ENCODE results near the gene XPC.
"Not testable (repeated sequence)": the region's sequence is repeated elsewhere in the genome, so short reads cannot be mapped to it uniquely, and the experiment has no call there.

Gene XPC

GRCh38 chr3:14132120-14132519, 46.3 kb downstream of the XPC start:
- no peak for DNase-seq (ENCODE audit: low spot score)

DNA sequence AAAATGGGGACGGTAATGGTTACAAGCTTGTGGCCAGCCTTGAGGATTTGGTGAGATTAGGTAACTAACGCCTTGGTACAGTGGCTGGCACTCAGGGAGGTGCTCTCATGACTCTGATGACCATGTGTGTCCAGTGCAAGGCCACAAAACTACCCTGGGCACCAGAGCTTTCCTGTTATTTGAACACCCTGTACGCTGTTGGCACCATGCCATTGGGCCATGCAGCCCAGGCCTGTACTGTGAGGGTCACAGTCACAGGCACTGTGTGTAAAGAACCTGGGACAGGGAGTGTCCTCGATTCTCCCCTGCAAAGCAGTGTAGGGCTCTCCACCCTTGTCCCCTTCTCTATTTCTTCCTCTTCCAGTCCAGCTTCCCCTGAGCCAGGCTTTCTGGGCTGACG, 47.3 kb downstream of the XPC start:
- no peak for DNase-seq (ENCODE audit: low spot score)

DNA sequence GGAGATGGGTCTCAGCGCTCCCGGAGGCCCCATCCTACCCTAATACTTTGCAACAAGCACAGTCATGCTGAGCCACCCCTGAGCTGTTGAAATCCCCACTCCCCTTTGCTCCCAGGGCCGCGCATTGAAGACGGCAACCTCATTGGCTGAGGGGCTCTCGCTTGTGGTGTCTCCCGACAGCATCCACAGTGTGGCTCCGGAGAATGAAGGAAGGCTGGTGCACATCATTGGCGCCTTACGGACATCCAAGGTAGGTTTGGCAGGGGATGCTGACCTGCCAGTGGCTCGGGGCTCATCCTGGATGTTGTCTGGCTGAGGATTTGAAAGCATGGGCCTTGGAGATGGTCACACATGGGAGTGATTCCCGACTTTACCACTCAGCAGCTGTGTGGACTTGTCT, 47.7 kb downstream of the XPC start:
- no peak for DNase-seq (ENCODE audit: low spot score)

GRCh38 chr3:14130230-14130629, 48.2 kb downstream of the XPC start:
- DNase-seq (ENCODE audit: low spot score): no peak

DNA sequence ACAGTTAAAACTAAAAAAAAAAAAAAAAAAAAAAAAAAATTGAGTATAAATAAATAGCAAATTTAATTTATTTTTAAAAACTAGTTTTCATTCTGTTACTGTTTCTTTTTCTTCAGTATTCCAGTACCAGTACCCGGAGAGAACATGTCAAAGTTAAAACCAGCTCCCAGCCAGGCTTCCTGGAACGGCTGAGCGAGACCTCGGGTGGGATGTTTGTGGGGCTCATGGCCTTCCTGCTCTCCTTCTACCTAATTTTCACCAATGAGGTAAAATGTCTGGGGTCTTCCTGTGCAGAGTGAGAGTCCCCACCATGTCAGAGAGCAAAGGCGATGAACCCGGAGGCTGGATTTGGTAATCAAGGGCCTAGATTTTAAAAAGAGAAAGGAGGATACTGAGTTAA, 49.1 kb downstream of the XPC start:
- no peak for DNase-seq (ENCODE audit: low spot score)

DNA sequence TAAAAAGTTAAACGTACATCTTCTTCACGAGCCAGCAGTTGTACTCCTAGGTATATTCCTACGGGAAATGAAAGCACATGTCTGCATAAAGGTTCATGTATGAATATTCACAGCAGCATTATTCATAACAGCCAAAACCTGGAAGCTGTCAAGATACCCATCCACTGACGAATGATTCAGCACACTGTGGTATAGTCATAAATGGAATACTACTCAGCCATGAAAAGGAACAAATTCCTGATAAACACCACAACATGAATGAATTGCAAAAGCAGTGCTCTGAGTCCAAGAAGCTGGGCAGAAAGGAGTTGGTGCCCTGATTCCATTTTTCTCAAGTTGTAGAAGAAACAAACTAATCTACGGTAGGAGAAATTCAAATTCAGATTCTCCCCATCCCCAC, 49.7 kb downstream of the XPC start:
- no peak for DNase-seq (ENCODE audit: low spot score)

DNA sequence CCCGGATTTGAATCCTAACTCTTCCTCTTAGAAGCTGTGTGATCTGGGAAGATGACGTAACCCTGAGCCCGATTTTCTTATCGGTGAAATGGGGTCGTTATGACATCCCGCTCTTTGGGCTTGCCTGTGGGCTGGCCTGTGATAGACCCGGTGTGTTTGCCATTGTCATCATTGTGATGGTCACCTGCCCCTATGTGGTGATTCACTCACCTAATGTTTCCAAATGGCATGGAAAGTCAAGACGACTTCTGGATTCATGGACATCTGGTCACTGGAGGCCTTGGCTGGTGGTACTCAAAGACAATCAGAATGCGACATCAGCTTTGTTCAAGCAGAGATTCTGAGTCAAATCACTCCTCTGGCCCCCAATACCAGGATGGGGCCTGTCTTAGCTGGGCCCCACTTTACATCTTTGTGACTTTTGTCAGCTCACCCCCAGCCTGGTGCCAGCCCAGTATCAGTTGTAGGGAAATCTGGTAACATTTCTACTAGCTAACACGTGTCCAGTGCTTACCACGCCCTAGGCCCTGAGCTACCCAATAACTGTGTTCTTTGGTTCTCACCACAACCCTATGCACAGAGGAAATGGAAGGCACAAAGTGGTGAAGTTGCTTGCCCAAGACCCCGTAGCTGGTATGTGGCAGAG, 50.8 kb downstream of the XPC start:
- DNase-seq (ENCODE audit: low spot score): no peak

DNA sequence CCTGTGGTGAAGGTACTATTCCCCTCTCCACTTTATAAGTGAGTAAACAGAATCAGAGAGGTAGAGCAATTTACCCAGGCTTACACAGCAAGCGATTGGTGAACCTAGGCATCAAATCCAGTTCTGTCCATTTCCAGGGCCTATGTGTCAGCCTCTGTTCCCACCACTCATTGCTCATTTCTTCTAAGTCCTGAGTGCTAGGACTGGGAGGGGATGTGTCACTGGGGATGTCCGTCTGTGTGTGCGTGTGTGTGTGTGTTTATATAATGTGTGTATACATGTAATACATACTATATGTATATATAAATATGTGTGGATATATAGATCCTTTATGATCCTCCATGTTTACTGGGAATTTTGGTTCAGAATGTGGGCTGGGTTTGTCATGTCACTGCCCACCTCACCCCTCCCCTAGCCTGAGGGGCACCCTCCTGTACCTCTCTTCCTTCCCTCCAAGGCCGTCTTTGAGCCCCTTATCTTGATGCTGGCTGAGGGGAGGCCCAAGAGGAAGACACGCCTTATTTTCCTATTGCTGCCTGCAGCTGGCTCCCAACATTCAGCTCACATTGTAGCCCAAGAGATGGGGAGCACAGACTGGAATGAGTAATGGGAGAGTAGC, 51.4 kb downstream of the XPC start:
- no peak for DNase-seq (ENCODE audit: low spot score)

GRCh38 chr3:14126017-14126886, 52.1 kb downstream of the XPC start:
- DNase-seq (ENCODE audit: low spot score): no peak

- no peak for DNase-seq (ENCODE audit: low spot score)
These were observed 53.0 kb downstream of the XPC start for GRCh38 chr3:14125193-14126016.

DNA sequence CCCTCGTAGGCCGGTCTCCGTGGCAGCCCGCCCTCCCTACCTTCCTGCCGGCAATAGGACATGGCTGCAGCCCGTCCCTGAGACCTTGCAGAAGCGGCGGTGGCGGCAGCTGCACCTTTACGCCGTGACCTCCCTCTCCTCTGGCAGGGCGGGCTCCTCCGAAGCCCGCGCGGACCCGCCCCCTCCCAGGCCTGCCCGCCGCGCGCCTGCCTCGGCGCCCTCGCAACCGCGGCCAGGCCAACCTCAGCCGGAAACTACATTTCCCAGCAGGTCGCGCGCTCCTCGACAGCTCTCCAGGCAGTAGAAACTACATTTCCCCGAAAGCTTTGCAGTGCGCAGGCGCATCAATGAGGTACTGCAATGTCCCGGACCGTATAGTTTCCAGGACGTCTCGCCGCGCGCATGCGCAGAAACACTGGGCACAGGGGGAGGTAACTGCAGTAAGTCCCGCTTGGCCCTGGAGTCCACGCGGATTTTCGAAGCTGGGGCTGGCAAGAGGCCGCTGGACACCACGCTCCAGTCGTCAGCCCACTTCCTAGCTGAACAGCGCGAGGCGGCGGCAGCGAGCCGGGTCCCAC, 53.7 kb downstream of the XPC start, which contains the start of the genes CHCHD4 and TMEM43:
Gene CHCHD4, minus strand, starts transcription at position 256 of the 578 bp plus-strand sequence. Its CDS starts 194 bp downstream, at position 62.
Gene TMEM43, plus strand, starts transcription at position 438 of the 578 bp plus-strand sequence. CDS start 142 bp downstream, outside the sequence.
- peak; percentile 100 for DNase-seq (ENCODE audit: low spot score)

DNA sequence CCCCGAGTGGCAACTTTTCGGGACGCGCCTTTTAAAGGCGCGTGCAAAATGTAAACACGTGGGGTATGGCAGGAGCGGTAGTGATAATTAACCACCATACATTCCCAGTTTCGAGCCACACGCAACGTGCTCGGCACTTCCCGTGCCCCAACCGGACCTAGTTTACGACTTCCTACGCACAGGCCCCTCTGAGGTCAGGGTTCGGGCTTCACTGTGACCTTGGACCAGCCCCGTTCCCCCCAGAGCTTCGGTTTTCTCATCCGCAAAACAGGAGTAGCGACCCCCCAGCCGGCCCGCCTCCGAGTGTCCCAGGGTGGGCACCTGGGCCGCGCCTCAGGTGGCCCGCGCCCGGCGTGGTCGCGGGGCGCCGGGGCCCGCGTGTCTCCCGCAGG, 54.2 kb downstream of the XPC start:
- peak; percentile 76 for DNase-seq (ENCODE audit: low spot score)

GRCh38 chr3:14123308-14124222, 54.8 kb downstream of the XPC start:
- DNase-seq (ENCODE audit: low spot score): no peak

DNA sequence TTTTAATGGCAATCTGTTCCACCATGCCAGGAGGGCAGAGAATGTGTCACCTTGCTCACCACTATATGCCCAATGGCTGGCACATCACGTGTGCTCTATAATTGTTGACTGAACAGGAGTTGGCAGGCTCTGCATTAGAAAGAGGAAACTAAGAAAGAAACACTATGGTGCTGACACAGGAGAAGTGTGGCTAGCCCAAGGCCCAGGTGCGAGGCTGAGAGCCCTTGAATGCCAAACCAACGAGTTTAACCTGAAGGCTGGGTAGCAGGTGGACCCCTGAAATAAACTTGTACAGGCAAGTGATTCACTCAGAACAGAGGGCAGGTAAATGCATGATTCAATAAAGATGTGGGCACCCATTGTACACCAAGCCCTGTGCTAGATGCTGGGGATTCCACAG, 56.1 kb downstream of the XPC start:
- no peak for DNase-seq (ENCODE audit: low spot score)

- DNase-seq (ENCODE audit: low spot score): no peak
These were observed 56.5 kb downstream of the XPC start for GRCh38 chr3:14121859-14122258.

DNA sequence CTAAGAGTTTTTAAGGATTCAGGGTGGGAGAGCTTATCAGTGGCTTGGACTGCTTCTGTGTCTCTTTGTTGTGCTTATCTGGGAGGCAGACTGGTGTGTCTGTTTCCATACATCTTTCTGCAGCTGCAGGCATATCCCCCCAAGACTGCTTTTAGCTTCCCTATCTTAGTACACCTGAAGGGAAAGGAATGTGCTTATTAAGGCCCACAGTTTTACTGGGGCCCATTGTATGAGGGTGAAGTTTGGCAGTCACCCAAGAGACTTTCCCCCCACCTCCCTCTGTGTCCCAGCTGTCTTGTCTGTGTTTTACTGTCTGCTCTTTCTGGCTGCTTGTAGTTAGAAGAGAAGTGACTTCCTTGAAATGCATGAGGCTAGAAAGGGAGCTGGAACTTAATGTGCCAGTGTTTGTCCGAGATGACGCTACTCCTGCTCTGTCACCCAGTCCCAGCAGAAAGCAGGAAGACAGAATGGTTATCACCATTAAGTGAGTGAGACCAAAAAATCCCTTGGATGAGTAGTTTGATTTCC, 57.4 kb downstream of the XPC start:
- DNase-seq (ENCODE audit: low spot score): not testable (repeated sequence)

DNA sequence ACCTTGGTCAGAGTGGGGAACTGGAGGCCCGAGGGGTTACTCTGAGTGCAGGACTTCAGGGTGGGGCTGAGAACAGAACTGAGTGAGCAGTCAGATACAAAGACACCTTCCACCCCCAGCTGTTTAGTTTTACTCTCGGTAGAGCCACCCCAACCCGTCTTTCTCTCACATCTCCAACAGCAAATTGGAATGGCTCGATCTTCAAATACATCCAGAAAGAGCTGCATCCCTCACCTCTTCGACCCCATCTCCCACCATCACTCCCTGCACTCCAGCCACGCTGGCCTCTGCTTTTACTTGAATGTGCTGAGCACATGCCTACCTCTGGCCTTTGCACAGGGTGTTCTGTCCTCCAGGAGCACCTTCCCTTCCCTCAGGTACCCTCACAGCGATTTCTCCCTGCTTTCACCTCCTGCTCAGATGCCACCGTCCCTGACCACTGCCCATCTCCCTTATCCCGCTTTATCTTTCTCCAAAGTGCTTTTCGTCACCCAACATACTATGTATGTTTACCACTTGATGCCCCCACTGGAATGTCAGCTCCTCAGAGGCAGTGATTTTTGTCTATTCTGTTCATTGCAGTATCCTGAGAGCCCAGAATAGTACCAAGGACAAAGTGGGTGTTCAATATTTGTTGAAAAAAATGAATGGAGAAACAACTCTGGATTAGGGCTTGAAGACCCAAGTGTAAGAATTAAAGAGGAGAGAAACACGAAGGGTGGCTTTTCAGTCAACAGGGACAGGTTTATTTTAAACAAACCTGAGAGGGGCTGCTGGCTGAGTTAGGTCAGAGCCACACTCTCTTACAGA, 58.1 kb downstream of the XPC start:
- DNase-seq (ENCODE audit: low spot score): no peak

DNA sequence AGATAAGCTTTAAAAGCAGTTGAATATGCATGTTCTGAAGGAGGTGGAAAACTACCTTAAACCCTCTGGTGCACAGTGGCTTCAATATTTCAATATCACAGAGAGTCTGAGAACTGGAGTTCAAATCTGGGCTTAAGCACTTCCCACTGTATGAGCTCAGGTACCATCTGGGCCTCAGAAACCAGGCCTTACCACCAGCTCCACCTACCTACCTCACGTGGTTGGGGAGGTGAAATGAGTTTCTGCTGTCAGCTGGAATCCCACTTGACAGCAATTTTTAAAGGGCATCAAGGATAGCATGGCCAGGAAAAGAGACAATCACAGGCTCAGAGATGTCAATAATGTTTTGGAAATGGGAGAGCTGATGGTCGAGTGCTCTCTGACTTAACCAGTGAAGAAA, 58.8 kb downstream of the XPC start:
- no peak for DNase-seq (ENCODE audit: low spot score)
